ENCODE data around the gene L3MBTL4.
"Not testable (repeated sequence)": the region's sequence is repeated elsewhere in the genome, so short reads cannot be mapped to it uniquely, and the experiment has no call there.

The L3MBTL4 gene

DNA sequence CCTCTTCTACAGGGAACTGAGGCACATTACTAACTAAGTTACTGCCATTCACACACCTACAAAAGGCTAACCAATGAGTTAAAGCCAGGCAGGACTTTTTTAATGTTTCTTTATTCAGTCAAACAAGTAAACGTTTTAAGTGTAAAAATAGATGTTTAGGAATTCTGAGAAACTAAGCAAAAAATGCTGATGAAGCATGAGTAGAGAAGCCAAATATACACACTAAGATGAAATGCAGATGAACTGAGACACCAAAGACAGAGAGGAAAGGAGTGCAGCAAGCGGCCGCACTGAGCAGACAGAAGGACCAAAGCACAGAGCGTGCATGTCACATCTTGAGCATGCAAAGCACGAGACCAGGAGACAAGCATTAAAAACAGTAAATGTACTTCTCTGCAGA, 17.9 kb downstream of the L3MBTL4 start:
- H3K27me3 Mint-ChIP-seq = no peaks in the 10 kb centered on the region
- no peak overlapping the region for H3K27ac Mint-ChIP-seq
- H3K4me1 Mint-ChIP-seq = peaks cover 21 to 29% of the 10 kb centered on the region in 2 donors
- ATAC-seq (replicated peaks) (no peak), DNase-seq (no peak)
- H3K9me3 Mint-ChIP-seq = peaks cover 2 to 4% of the 10 kb centered on the region in 2 donors
- no peak overlapping the region for H3K4me3 Mint-ChIP-seq
- peaks cover 6 to 20% of the 10 kb centered on the region in 2 donors for H3K36me3 Mint-ChIP-seq

- Mint-ChIP-seq H3K27me3 (no peaks in the 10 kb centered on the region), H3K4me1 (peaks cover 18 to 24% of the 10 kb centered on the region in 2 donors), H3K36me3 (peaks cover 6 to 26% of the 10 kb centered on the region in 2 donors), H3K9me3 (peaks cover 8% of the 10 kb centered on the region in 2 donors), H3K4me3 (no peak overlapping the region), H3K27ac (no peak overlapping the region)
- DNase-seq (no peak), ATAC-seq (replicated peaks) (no peak)
These were observed 18.4 kb downstream of the L3MBTL4 start for GRCh38 chr18:6396276-6396675.

GRCh38 chr18:6389005-6389404, 25.7 kb downstream of the L3MBTL4 start:
- H3K9me3 Mint-ChIP-seq = peaks cover 26% of the 10 kb centered on the region in 2 donors
- no peak for DNase-seq
- no peak overlapping the region for H3K27ac Mint-ChIP-seq
- H3K4me1 Mint-ChIP-seq = peaks cover 0 to 2% of the 10 kb centered on the region in 2 donors
- H3K4me3 Mint-ChIP-seq = no peak overlapping the region
- H3K36me3 Mint-ChIP-seq = peaks cover 20 to 37% of the 10 kb centered on the region in 2 donors
- H3K27me3 Mint-ChIP-seq = no peaks in the 10 kb centered on the region
- no peak for ATAC-seq (replicated peaks)

DNA sequence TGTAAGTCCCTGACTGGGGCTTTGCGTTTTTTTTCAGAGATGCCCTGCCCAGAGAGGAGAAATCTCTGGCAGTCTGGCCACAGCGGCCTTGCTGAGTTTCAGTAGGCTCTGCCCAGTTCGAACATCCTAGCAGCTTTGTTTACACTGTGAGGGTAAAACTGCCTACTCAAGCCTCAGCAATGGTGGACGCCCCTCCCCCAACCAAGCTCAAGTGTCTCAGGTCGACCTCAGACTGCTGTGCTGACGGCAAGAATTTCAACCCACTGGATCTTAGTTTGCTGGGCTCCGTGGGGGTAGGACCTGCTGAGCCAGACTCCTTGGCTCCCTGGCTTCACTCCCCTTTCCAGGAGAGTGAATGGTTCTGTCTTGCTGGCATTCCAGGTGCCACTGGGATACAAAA, 31.7 kb downstream of the L3MBTL4 start:
- Mint-ChIP-seq H3K27ac (no peak overlapping the region), H3K36me3 (peaks cover 8 to 16% of the 10 kb centered on the region in 2 donors), H3K4me3 (no peak overlapping the region), H3K27me3 (no peaks in the 10 kb centered on the region), H3K4me1 (peaks cover 0 to 2% of the 10 kb centered on the region in 2 donors), H3K9me3 (peaks cover 19 to 31% of the 10 kb centered on the region in 2 donors)
- no peak for DNase-seq
- ATAC-seq (replicated peaks) = no peak

DNA sequence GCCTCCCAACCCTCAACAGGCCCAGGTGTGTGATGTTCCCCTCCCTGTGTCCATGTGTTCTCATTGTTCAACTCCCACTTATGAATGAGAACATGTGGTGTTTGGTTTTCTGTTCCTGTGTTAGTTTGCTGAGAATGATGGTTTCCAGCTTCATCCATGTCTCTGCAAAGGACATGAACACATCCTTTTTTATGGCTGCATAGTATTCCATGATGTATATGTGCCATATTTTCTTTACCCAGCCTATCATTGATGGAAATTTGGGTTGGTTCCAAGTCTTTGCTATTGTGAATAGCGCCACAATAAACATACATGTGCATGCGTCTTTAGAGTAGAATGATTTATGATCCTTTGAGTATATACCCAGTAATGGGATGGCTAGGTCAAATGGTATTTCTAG, 37.2 kb downstream of the L3MBTL4 start:
- peaks cover 12 to 14% of the 10 kb centered on the region in 2 donors for H3K36me3 Mint-ChIP-seq
- H3K27me3 Mint-ChIP-seq; H3K27ac Mint-ChIP-seq; ATAC-seq (replicated peaks); DNase-seq; H3K4me3 Mint-ChIP-seq: not testable (repeated sequence)
- peaks cover 11 to 22% of the 10 kb centered on the region in 2 donors for H3K4me1 Mint-ChIP-seq
- H3K9me3 Mint-ChIP-seq = peaks cover 9 to 32% of the 10 kb centered on the region in 2 donors

GRCh38 chr18:6376433-6377229, 38.1 kb downstream of the L3MBTL4 start:
- peaks cover 9 to 28% of the 10 kb centered on the region in 2 donors for H3K9me3 Mint-ChIP-seq
- peaks cover 9% of the 10 kb centered on the region in 2 donors for H3K36me3 Mint-ChIP-seq
- no peak for ATAC-seq (replicated peaks)
- H3K4me1 Mint-ChIP-seq = peaks cover 14 to 22% of the 10 kb centered on the region in 2 donors
- H3K4me3 Mint-ChIP-seq = no peak overlapping the region
- DNase-seq = no peak
- no peak overlapping the region for H3K27ac Mint-ChIP-seq
- H3K27me3 Mint-ChIP-seq = no peaks in the 10 kb centered on the region

DNA sequence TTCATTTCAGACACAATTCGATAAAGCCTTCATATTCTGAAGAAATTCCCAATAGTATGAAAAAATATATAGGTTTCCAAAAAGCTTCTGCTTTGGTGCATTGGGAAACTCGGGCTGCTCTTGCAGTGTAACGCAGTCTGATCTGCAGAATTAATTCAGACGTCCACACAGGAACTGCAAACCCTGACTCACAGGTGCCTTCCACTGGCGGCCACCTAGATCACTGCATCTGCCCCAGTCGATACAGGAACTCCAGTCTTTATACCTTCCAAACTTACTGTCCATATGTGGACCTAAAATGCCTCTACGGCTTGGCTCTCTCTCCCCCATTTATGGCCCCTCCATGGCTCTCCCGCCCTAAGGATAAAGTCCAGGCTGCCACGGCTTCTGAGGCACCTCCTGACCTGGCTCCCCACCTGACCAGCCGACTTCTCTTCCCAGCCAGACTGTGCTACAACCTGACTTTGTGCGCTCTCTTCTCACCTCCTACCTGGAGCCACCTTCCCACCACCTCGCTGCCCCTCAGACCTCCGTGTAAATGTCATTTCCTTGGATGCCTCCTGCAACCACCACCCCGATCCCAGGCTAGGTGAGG, 39.7 kb downstream of the L3MBTL4 start:
- peaks cover 3 to 21% of the 10 kb centered on the region in 2 donors for H3K9me3 Mint-ChIP-seq
- H3K27me3 Mint-ChIP-seq = no peaks in the 10 kb centered on the region
- H3K27ac Mint-ChIP-seq = no peak overlapping the region
- no peak overlapping the region for H3K4me3 Mint-ChIP-seq
- peaks cover 9% of the 10 kb centered on the region in 2 donors for H3K36me3 Mint-ChIP-seq
- ATAC-seq (replicated peaks) = no peak
- H3K4me1 Mint-ChIP-seq = peaks cover 17 to 27% of the 10 kb centered on the region in 2 donors
- DNase-seq = no peak

- DNase-seq (no peak), ATAC-seq (replicated peaks) (no peak)
- Mint-ChIP-seq H3K36me3 (peaks cover 9% of the 10 kb centered on the region in 2 donors), H3K27ac (no peak overlapping the region), H3K4me1 (peaks cover 17 to 31% of the 10 kb centered on the region in 2 donors), H3K4me3 (no peak overlapping the region), H3K9me3 (peaks cover 0 to 19% of the 10 kb centered on the region in 2 donors), H3K27me3 (no peaks in the 10 kb centered on the region)
These were observed 40.4 kb downstream of the L3MBTL4 start for GRCh38 chr18:6374340-6374739.

DNA sequence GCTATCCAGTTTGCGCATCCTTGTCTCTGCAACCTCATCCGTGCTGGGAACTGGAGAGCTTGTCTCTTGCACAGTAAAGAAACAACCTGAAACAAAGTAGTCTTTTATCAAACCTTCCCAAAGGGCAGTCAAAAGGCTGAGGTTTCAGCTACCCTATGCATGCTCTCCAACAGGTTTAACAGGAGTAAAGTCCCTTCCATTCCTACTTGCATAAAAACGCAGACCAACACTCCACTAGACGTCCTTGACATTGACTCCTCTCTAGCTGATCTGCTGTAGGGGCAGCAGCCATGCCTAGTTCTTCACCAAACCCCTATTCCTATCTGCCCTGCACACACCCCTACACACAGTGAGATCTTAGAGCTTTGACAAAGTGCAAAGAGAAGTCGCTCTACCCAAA, 41.5 kb downstream of the L3MBTL4 start:
- H3K4me3 Mint-ChIP-seq = peak overlapping the region in 1 of 2 donors; percentile 10
- peaks cover 0 to 10% of the 10 kb centered on the region in 2 donors for H3K9me3 Mint-ChIP-seq
- no peaks in the 10 kb centered on the region for H3K27me3 Mint-ChIP-seq
- peak overlapping the region; percentile 16 for H3K27ac Mint-ChIP-seq
- DNase-seq (no peak), ATAC-seq (replicated peaks) (peak in 1 of 2 donors; percentile 42)
- peaks cover 17 to 35% of the 10 kb centered on the region in 2 donors for H3K4me1 Mint-ChIP-seq
- peaks cover 9% of the 10 kb centered on the region in 2 donors for H3K36me3 Mint-ChIP-seq

GRCh38 chr18:6370886-6371635, 43.6 kb downstream of the L3MBTL4 start:
- DNase-seq (no peak), ATAC-seq (replicated peaks) (no peak)
- Mint-ChIP-seq H3K4me1 (peaks cover 28 to 49% of the 10 kb centered on the region in 2 donors), H3K27me3 (no peaks in the 10 kb centered on the region), H3K4me3 (no peak overlapping the region), H3K27ac (no peak overlapping the region), H3K9me3 (peaks cover 0 to 6% of the 10 kb centered on the region in 2 donors), H3K36me3 (peaks cover 3 to 9% of the 10 kb centered on the region in 2 donors)

GRCh38 chr18:6370410-6370809, 44.3 kb downstream of the L3MBTL4 start:
- Mint-ChIP-seq H3K27ac (no peak overlapping the region), H3K36me3 (peaks cover 2 to 9% of the 10 kb centered on the region in 2 donors), H3K27me3 (no peaks in the 10 kb centered on the region), H3K4me3 (no peak overlapping the region), H3K4me1 (peaks cover 28 to 45% of the 10 kb centered on the region in 2 donors), H3K9me3 (peaks cover 0 to 6% of the 10 kb centered on the region in 2 donors)
- ATAC-seq (replicated peaks) (peak; percentile 50 to 55), DNase-seq (no peak)

GRCh38 chr18:6368017-6368416, 46.7 kb downstream of the L3MBTL4 start:
- H3K9me3 Mint-ChIP-seq = peaks cover 0 to 2% of the 10 kb centered on the region in 2 donors
- no peak for DNase-seq
- no peaks in the 10 kb centered on the region for H3K27me3 Mint-ChIP-seq
- peaks cover 0 to 3% of the 10 kb centered on the region in 2 donors for H3K36me3 Mint-ChIP-seq
- no peak for ATAC-seq (replicated peaks)
- H3K4me3 Mint-ChIP-seq = no peak overlapping the region
- no peak overlapping the region for H3K27ac Mint-ChIP-seq
- H3K4me1 Mint-ChIP-seq = peaks cover 26 to 39% of the 10 kb centered on the region in 2 donors

DNA sequence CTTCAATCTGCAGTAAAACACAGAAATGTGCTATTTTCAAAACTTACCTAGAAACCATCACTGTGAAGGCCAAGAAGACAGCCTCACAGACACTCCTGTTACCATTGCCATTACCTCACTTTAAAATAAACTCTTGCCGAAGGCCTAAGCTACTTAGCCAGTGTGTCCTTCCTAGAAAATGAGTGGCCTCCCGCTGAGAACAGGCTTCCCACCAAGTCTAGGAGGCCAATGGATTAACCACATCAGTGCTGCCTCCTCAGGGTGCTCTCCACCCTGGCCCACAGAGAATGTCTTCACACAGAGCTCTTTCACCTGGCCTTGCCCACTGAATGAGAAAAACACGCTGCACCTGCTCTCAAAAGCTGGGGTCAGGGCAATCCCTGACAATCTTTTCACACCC, 47.5 kb downstream of the L3MBTL4 start:
- Mint-ChIP-seq H3K36me3 (peaks cover 0 to 3% of the 10 kb centered on the region in 2 donors), H3K27me3 (no peaks in the 10 kb centered on the region), H3K9me3 (no peaks in the 10 kb centered on the region), H3K4me3 (no peak overlapping the region), H3K4me1 (peaks cover 25 to 39% of the 10 kb centered on the region in 2 donors), H3K27ac (no peak overlapping the region)
- ATAC-seq (replicated peaks) (no peak), DNase-seq (no peak)

GRCh38 chr18:6366776-6367175, 47.9 kb downstream of the L3MBTL4 start:
- Mint-ChIP-seq H3K9me3 (no peaks in the 10 kb centered on the region), H3K36me3 (peaks cover 0 to 4% of the 10 kb centered on the region in 2 donors), H3K4me1 (peaks cover 24 to 39% of the 10 kb centered on the region in 2 donors), H3K27me3 (no peaks in the 10 kb centered on the region), H3K4me3 (no peak overlapping the region), H3K27ac (no peak overlapping the region)
- DNase-seq (no peak), ATAC-seq (replicated peaks) (no peak)

Measured in stimulated activated naive B cell treated with anti-CD40 and anti-IgM and Interleukin-4, amounts not matched to agents 10 μg/mL and 1 μg/mL and 100 μg/mL, for 72 hours (primary cell).